SK-MEL-5 (cell line): ENCODE measurements around the gene HM13. TPM values are rescaled to one million over a fixed set of nuclear protein-coding genes. Genes with fewer than 3 reads are reported as not detected.

Source experiments
- DNase-seq: peaks from one replicate; pipeline ENCODE4 v3.0.0-alpha.2; 2016; ENCODE audit warnings: low read depth, low spot score
- in situ Hi-C: cut with HindIII; loops from 2 replicates; pipeline ENCODE4 v1.10.0; 2016; ENCODE audit warnings: low sequenced_read_pairs, high pct_unique_total_duplicates, low pct_unique_long_range_greater_than_20kb
- total RNA-seq: library from RNA; depleted of rRNA; stranded (reverse); fragments of >200 nt; shearing (Covaris generic); gene quantifications from 2 replicates; pipeline ENCODE4 v1.2.3, GENCODE V29; 2014

The HM13 gene
- total RNA-seq, 1 experiment from 2014 or later = 120 TPM

DNA sequence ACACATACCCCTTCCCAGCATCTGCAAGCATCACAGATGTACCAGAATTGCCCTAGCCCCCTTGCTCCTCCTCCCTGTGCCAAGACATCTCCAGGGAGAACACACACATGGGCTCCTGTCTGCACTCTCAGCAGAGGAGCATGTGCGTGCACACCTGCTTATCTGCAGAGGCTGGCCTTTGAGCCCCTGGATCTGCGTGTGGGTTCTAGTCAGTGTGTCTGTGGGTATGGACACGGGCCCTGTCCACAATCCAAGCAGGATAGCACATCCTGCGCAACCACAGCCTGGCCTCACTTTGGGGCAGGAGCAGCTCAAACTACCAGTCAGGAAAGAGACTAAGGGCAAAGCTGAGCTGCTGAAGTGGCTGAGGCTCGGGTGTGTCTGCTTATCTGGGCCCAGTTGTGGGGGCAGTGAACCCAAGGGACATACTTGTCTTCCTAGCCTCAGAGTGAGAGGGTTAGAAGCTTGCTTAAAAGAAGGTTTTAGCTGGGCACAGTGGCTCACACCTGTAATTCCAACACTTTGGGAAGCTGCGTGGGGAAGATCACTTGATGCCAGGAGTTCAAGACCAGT, 41.0 kb downstream of the HM13 start:
- DNase-seq = no peak
- in situ Hi-C loops = no loop called here

DNA sequence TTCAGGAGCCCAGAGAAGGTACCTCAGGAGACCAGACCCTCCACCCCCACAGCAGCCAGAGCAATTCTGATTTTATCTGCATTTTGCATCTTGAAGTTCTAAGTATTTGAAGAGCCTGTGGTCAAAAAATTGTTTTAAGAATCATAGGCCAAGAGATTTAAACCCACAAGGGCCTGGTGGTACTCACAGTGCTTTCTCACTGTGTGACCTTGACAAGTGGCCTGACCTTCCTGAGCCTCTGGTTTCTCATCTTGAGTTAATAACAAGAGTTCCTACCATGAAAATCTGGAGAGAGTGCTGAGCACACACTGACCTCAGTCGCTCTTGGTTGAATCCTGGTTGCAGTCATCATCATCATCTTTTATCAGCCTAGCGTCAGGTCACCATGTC, 45.5 kb downstream of the HM13 start:
- in situ Hi-C loops = no loop called here
- DNase-seq = no peak

DNA sequence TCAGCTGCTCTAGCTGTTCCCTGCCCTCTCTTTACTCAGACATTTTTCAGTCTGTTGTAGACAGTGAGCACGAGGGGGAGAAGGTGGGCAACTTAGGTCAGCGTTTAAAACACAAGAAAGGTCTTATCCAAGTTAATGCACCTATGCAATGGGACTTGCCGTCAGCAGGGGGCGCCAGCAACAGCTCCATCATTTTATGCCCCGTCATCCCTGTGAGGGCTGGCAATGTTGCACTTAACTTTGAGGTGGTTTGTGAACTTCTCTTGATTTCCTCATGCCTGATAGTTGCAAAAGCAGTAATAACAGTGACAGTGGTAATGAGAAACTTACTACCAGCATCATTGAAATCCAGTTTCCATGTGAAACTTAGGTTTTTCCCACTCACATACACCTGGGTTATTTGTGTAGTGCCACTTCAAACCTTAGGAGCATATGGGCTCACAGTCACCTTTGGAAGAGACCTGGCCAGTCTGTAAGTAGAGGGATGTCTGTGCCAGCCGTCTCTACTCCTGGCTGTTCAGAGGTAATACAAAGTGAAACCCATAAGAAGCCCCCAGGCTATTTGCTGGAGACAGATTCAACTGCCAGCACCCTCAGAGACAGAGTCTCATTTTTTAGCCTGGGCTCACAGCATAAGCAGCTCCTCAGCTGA, 46.0 kb downstream of the HM13 start:
- in situ Hi-C loops = no loop called here
- DNase-seq = peak; percentile 84

DNA sequence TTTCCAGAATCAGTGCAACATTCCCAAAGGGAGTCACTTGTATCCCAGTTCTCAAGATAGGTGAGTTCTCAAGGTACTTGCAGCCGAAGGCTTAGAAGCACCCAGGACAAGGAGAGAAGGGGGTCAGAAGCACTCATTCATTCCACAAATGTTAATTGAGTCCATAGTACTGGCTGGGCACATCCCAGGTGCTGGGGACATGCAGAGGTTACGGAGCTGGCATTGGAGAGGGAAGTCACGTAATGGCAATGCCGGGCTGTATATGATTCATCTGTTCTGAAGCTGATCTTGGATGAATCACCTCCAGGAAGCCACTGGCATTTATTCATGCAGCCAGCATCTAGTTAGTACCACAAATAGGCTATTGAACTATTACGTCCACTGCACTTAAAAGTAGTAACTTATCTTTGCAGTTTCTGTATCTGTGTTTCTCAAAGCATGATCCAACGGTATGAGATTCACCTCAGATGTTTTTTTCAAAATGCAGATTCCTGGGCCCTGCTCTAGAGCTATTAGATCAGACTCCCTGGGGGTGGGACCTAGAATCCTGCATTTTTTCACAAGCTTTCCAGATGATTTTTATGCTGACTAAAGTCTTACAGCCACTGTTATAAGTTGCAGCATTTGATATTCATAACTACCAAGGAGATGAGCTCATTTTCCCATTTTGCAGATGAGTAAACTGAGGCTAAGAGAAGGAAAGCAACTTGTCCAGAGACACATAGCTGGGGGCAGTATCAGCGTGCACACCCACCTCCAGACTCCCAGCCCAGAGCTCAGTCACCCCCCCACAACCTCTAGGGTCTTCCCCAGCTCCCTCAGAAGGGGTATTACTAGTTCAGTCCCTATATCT, 46.7 kb downstream of the HM13 start:
- peak; percentile 68 for DNase-seq
- in situ Hi-C loops = no loop called here

GRCh38 chr20:31562241-31562640, 48.0 kb downstream of the HM13 start:
- DNase-seq = no peak
- in situ Hi-C loops = no loop called here

GRCh38 chr20:31564284-31564683, 50.0 kb downstream of the HM13 start:
- DNase-seq = no peak
- in situ Hi-C loops = no loop called here

GRCh38 chr20:31565699-31566318, 51.6 kb downstream of the HM13 start:
- in situ Hi-C loops = no loop called here
- DNase-seq = no peak

DNA sequence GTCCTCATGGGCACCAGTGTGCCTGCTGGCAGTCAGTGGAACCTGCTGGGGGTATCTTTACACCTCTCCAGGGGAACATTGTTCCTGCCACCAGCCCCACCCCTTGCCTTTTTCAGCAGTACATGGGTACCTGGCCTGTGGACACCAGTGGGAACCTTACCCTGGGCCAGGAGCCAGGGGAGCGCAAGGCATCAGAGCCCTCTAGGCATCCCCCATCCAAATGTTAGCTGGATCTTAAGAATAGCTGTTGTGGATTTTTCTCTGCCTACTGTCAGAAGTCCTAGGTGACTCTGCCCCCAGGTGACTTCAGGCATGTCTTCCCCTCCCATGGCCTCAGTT, 52.0 kb downstream of the HM13 start:
- in situ Hi-C loops = no loop called here
- DNase-seq = no peak

GRCh38 chr20:31566658-31567379, 52.6 kb downstream of the HM13 start:
- DNase-seq = no peak
- in situ Hi-C loops = no loop called here

GRCh38 chr20:31567380-31567720, 53.1 kb downstream of the HM13 start:
- in situ Hi-C loops = no loop called here

GRCh38 chr20:31568041-31568731, 53.9 kb downstream of the HM13 start:
- no peak for DNase-seq
- in situ Hi-C loops = no loop called here

More at GRCh38 chr20:31567380-31567720, 53.1 kb downstream of the HM13 start:
- DNase-seq = no peak

DNA sequence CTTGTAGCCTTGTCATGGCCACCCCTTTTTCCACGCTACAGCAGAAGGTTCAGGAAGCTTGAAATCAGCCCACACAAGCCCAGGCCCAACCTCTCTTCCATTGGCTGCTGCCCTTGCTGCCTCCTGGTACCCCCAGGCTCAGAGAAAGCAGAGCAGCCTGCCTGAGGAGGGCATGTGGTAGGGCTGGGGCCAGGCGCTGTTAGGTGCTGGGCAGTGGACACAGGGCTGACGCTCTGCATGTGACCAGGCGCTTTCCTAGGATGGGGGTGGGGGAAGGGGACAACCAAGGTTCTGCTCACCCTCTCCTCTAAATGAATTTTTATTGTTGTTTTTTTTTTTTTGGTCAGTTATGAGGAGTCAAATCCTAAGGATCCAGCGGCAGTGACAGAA, 54.5 kb downstream of the HM13 start:
- in situ Hi-C loops = no loop called here
- peak; percentile 23 for DNase-seq

- in situ Hi-C loops = no loop called here
- peak; percentile 65 for DNase-seq
Observed at GRCh38 chr20:31569163-31570020, 55.1 kb downstream of the HM13 start.

DNA sequence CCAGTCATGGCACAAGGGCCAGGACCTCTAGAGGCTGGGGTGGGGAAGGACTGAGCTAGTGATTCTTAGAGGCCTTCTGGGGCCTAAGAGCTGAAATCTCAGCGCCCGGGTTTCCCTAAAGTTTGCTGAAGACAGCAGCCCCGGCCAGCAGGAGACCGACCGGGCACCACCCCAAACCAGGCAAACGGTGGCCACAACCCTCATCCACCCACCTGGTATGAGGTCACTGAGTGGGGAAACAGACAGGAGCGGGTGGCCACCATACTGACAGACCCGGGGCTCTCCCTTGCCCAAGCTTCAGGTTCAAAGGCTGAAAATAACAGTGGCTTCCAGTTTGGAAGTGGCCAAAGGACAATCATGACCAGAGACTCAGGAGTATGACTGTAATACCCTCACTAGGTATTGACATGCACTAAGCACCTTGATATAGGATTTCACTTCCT, 55.8 kb downstream of the HM13 start:
- in situ Hi-C loops = no loop called here
- DNase-seq = no peak

- in situ Hi-C loops = no loop called here
- peak; percentile 71 for DNase-seq
Observed at GRCh38 chr20:31570735-31571617, 56.7 kb downstream of the HM13 start.
